ENCODE data around the gene GAL3ST3. TPM values are rescaled to one million over a fixed set of nuclear protein-coding genes. Genes with fewer than 3 reads are reported as not detected.

Gene GAL3ST3
- total and polyA plus RNA-seq, 10 of the 15 experiments (the other 5 are each of a cell fraction or from before 2014, with no cell fraction given), result 0.06 to 0.12 TPM; not detected in 8

DNA sequence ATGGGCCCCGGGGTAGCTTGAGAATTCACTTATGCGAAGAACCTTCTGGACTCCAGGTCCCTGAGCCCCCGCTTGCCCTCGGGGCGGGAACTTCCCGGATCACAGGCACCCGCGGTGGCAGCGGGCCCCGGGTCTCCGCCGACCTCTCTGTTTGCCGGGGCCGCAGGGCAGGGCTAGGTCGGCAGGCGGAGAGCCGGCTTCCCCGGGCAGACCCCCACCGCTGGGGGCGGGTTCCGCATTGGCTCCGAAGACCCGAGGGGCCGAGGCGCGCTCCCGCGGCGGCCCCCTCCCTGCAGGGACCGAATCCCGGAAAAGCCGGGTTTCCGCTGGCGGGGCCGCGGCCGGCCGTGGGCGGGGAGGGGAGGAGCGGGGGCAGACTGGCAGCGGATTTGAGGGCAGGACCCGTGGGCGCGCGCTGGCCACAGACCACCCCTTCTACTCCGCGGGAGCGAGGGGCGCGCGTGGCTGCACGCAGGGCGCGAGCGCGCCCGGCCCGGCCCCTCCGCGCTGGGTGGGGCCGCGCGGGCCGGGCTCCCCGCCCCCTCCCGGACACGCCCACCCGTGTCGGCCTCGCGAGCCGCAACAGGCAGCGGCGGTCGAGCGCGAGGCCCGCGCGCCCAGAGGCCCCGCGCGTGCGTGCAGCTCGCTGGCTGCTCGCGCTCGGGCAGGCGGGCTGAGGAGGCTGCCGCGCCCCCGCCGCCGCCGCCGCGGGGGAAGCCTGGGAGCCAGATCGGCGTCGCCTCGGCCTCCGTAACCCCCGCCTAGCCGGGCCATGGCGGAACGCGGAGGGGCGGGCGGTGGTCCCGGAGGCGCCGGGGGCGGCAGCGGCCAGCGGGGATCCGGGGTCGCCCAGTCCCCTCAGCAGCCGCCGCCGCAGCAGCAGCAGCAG is 21.0 kb upstream of the GAL3ST3 start, which contains the start of gene PACS1 (continued):
- no peak for TF ChIP-seq ATF7 (IDR thresholded peaks at IDR 0.05; ENCODE audit: low read depth)
- TF ChIP-seq, protein P1, sequence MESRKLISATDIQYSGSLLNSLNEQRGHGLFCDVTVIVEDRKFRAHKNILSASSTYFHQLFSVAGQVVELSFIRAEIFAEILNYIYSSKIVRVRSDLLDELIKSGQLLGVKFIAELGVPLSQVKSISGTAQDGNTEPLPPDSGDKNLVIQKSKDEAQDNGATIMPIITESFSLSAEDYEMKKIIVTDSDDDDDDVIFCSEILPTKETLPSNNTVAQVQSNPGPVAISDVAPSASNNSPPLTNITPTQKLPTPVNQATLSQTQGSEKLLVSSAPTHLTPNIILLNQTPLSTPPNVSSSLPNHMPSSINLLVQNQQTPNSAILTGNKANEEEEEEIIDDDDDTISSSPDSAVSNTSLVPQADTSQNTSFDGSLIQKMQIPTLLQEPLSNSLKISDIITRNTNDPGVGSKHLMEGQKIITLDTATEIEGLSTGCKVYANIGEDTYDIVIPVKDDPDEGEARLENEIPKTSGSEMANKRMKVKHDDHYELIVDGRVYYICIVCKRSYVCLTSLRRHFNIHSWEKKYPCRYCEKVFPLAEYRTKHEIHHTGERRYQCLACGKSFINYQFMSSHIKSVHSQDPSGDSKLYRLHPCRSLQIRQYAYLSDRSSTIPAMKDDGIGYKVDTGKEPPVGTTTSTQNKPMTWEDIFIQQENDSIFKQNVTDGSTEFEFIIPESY (IDR thresholded peaks at IDR 0.05), result no peak
- TF ChIP-seq SP1 (IDR thresholded peaks at IDR 0.05; ENCODE audit: low read depth, low read length), result no peak
- TF ChIP-seq CHD2 (IDR thresholded peaks at IDR 0.05; ENCODE audit: borderline replicate concordance, low read depth, low read length), result peak; percentile 67; the same call in 1 of the 2 replicates
- TF ChIP-seq MEF2B (IDR thresholded peaks at IDR 0.05; ENCODE audit: partially characterized antibody, poor library complexity, severe bottlenecking), result no peak
- TF ChIP-seq SREBF1 (IDR thresholded peaks at IDR 0.05; ENCODE audit: low read length), result no peak
- TF ChIP-seq GATAD2B (conservative IDR thresholded peaks at IDR 0.05; ENCODE audit: low read depth), result peak; percentile 48; the same call in 1 of the 2 replicates
- TF ChIP-seq, protein P2, sequence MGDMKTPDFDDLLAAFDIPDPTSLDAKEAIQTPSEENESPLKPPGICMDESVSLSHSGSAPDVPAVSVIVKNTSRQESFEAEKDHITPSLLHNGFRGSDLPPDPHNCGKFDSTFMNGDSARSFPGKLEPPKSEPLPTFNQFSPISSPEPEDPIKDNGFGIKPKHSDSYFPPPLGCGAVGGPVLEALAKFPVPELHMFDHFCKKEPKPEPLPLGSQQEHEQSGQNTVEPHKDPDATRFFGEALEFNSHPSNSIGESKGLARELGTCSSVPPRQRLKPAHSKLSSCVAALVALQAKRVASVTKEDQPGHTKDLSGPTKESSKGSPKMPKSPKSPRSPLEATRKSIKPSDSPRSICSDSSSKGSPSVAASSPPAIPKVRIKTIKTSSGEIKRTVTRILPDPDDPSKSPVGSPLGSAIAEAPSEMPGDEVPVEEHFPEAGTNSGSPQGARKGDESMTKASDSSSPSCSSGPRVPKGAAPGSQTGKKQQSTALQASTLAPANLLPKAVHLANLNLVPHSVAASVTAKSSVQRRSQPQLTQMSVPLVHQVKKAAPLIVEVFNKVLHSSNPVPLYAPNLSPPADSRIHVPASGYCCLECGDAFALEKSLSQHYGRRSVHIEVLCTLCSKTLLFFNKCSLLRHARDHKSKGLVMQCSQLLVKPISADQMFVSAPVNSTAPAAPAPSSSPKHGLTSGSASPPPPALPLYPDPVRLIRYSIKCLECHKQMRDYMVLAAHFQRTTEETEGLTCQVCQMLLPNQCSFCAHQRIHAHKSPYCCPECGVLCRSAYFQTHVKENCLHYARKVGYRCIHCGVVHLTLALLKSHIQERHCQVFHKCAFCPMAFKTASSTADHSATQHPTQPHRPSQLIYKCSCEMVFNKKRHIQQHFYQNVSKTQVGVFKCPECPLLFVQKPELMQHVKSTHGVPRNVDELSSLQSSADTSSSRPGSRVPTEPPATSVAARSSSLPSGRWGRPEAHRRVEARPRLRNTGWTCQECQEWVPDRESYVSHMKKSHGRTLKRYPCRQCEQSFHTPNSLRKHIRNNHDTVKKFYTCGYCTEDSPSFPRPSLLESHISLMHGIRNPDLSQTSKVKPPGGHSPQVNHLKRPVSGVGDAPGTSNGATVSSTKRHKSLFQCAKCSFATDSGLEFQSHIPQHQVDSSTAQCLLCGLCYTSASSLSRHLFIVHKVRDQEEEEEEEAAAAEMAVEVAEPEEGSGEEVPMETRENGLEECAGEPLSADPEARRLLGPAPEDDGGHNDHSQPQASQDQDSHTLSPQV (IDR thresholded peaks at IDR 0.05), result no peak
- peak; percentile 65; the same call in 1 of the 2 replicates for TF ChIP-seq NR2F1 (conservative IDR thresholded peaks at IDR 0.05)
- 0 out of 4 replicates have a peak, but pooled peaks of 1 of the 2 experiments have one; percentile 29 for TF ChIP-seq IKZF2 (IDR thresholded peaks at IDR 0.05)
- TF ChIP-seq TAF1 (IDR thresholded peaks at IDR 0.05; ENCODE audit: borderline replicate concordance, low read depth, low read length), result 0 out of 2 replicates have a peak, but pooled peaks have one; percentile 27
- TF ChIP-seq, protein P3, sequence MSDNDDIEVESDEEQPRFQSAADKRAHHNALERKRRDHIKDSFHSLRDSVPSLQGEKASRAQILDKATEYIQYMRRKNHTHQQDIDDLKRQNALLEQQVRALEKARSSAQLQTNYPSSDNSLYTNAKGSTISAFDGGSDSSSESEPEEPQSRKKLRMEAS (IDR thresholded peaks at IDR 0.05; ENCODE audit: low read depth, low read length), result no peak
- TF ChIP-seq MYB (IDR thresholded peaks at IDR 0.05; ENCODE audit: borderline replicate concordance, low read depth, low read length), result no peak
- TF ChIP-seq SUZ12 (IDR thresholded peaks at IDR 0.05; ENCODE audit: unreplicated experiment), result no peak
- TF ChIP-seq, protein P4, sequence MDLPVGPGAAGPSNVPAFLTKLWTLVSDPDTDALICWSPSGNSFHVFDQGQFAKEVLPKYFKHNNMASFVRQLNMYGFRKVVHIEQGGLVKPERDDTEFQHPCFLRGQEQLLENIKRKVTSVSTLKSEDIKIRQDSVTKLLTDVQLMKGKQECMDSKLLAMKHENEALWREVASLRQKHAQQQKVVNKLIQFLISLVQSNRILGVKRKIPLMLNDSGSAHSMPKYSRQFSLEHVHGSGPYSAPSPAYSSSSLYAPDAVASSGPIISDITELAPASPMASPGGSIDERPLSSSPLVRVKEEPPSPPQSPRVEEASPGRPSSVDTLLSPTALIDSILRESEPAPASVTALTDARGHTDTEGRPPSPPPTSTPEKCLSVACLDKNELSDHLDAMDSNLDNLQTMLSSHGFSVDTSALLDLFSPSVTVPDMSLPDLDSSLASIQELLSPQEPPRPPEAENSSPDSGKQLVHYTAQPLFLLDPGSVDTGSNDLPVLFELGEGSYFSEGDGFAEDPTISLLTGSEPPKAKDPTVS (IDR thresholded peaks at IDR 0.05; ENCODE audit: low read depth, low read length), result 0 out of 2 replicates have a peak, but pooled peaks have one; percentile 55
- peak; percentile 26; the same call in 1 of the 2 replicates for TF ChIP-seq NR2C1 (IDR thresholded peaks at IDR 0.05)
- TF ChIP-seq ASH2L (IDR thresholded peaks at IDR 0.05; ENCODE audit: borderline replicate concordance, low read depth), result no peak
- no peak for TF ChIP-seq JUNB (IDR thresholded peaks at IDR 0.05)
